Esophagus muscularis mucosa (tissue), 4 donors: Measurements from ENCODE around the gene SOSTDC1.
"Not testable (repeated sequence)": the region's sequence is repeated elsewhere in the genome, so short reads cannot be mapped to it uniquely, and the experiment has no call there.

Source experiments
- EP300 ChIP-seq: sonication (generic); formaldehyde crosslinking; IDR thresholded peaks from one replicate; pipeline ENCODE4 v1.6.1; 2017; ENCODE audit warnings: antibody characterized with exemption
- POLR2A ChIP-seq: fragments of 450-650 bp; IDR thresholded peaks from one replicate; pipeline ENCODE4 v1.6.1; 2017; ENCODE audit warnings: antibody characterized with exemption, moderate library complexity, mild to moderate bottlenecking, low read depth
- POLR2AphosphoS5 ChIP-seq, 2 donors: sonication (generic); formaldehyde crosslinking; IDR thresholded peaks; one replicate each; pipeline ENCODE4 v1.6.1; 2017; ENCODE audit warnings: antibody characterized with exemption in 2 of 2
- TF ChIP-seq, protein P1 (sequence below), 3 experiments: fragments of 200-600 bp in 2 of 3; fragments of 450-650 bp in 1 of 3; sonication (generic) in 2 of 3; IDR thresholded peaks; one replicate each; pipeline ENCODE4 v1.5.1; 2017 to 2019; ENCODE audit warnings: antibody characterized with exemption in 3 of 3, mild to moderate bottlenecking in 2 of 3, moderate library complexity in 1 of 3

- TF ChIP-seq, protein P1, sequence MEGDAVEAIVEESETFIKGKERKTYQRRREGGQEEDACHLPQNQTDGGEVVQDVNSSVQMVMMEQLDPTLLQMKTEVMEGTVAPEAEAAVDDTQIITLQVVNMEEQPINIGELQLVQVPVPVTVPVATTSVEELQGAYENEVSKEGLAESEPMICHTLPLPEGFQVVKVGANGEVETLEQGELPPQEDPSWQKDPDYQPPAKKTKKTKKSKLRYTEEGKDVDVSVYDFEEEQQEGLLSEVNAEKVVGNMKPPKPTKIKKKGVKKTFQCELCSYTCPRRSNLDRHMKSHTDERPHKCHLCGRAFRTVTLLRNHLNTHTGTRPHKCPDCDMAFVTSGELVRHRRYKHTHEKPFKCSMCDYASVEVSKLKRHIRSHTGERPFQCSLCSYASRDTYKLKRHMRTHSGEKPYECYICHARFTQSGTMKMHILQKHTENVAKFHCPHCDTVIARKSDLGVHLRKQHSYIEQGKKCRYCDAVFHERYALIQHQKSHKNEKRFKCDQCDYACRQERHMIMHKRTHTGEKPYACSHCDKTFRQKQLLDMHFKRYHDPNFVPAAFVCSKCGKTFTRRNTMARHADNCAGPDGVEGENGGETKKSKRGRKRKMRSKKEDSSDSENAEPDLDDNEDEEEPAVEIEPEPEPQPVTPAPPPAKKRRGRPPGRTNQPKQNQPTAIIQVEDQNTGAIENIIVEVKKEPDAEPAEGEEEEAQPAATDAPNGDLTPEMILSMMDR (IDR thresholded peaks at IDR 0.05): not testable (repeated sequence)
- TF ChIP-seq POLR2A; POLR2AphosphoS5 (IDR thresholded peaks at IDR 0.05); EP300: not testable (repeated sequence)
These were observed 9.2 kb downstream of the SOSTDC1 start for GRCh38 chr7:16456303-16456702.
